Spleen (tissue), 11 donors: ENCODE results near the gene KCTD5. TPM values are rescaled to one million over a fixed set of nuclear protein-coding genes. Genes with fewer than 3 reads are reported as not detected.
"Not testable (repeated sequence)": the region's sequence is repeated elsewhere in the genome, so short reads cannot be mapped to it uniquely, and the experiment has no call there.

ENCODE experiments used
- DNase-seq: peaks from one replicate; pipeline ENCODE4 v3.0.0-alpha.2; 2020
- H3K27ac ChIP-seq, 8 donors: fragments of 200-600 bp; sonication (generic) in 7 of 8; 1 replicate in 4 of 8; 2 replicates in 4 of 8; pipeline versions ENCODE4 v1.5.0 to v1.8.0; 2016 to 2021; ENCODE audit warnings: inconsistent platforms in 4 of 8, mild to moderate bottlenecking in 4 of 8, moderate library complexity in 1 of 8
- H3K27me3 ChIP-seq, 7 donors: fragments of 200-600 bp; sonication (generic) in 6 of 7; replicated peaks in 1 of 7; 1 replicate in 4 of 7; 2 replicates in 3 of 7; pipeline versions ENCODE4 v1.5.0 to v1.8.0; 2016 to 2021; ENCODE audit warnings: inconsistent platforms in 3 of 7, mild to moderate bottlenecking in 1 of 7
- H3K36me3 ChIP-seq, 6 donors: fragments of 200-600 bp; sonication (generic) in 5 of 6; 1 replicate in 4 of 6; 2 replicates in 2 of 6; pipeline versions ENCODE4 v1.5.0 to v1.8.0; 2016 to 2021; ENCODE audit warnings: inconsistent platforms in 2 of 6
- H3K4me1 ChIP-seq, 6 donors: fragments of 200-600 bp; sonication (generic) in 5 of 6; 1 replicate in 3 of 6; 2 replicates in 3 of 6; pipeline versions ENCODE4 v1.5.0 to v1.8.0; 2016 to 2021; ENCODE audit warnings: inconsistent platforms in 3 of 6
- H3K4me3 ChIP-seq, 8 donors: fragments of 200-600 bp; sonication (generic) in 7 of 8; 1 replicate in 4 of 8; 2 replicates in 4 of 8; pipeline versions ENCODE4 v1.5.0 to v1.8.0; 2016 to 2021; ENCODE audit warnings: inconsistent platforms in 4 of 8, mild to moderate bottlenecking in 4 of 8, moderate library complexity in 2 of 8
- H3K9me3 ChIP-seq, 8 donors: fragments of 200-600 bp; sonication (generic) in 7 of 8; 1 replicate in 4 of 8; 2 replicates in 4 of 8; pipeline versions ENCODE4 v1.5.0 to v1.8.0; 2016 to 2021; ENCODE audit warnings: inconsistent platforms in 4 of 8
- CTCF ChIP-seq, 11 experiments: fragments of 200-600 bp in 7 of 11; fragments of 450-650 bp in 4 of 11; sonication (generic) in 4 of 11; IDR thresholded peaks in 8 of 11; conservative IDR thresholded peaks in 3 of 11; 1 replicate in 7 of 11; 2 replicates in 4 of 11; pipeline versions ENCODE4 v1.4.0 to v1.8.0; 2016 to 2021; ENCODE audit warnings: antibody characterized with exemption in 11 of 11, inconsistent platforms in 4 of 11, mild to moderate bottlenecking in 1 of 11
- POLR2A ChIP-seq, 3 donors: fragments of 450-650 bp; IDR thresholded peaks; one replicate each; pipeline ENCODE4 v1.5.1; 2017; ENCODE audit warnings: antibody characterized with exemption in 3 of 3, mild to moderate bottlenecking in 1 of 3
- POLR2AphosphoS5 ChIP-seq, 3 donors: sonication (generic); formaldehyde crosslinking; IDR thresholded peaks; one replicate each; pipeline ENCODE4 v1.5.1; 2017; ENCODE audit warnings: antibody characterized with exemption in 3 of 3
- WGBS, 5 donors: extraction: QIAGEN DNeasy Blood & Tissue Kit in 3 of 5; methylation state at CpG; one replicate each; pipeline versions ENCODE4 v1.1.5 to v1.1.7; 2013 to 2018; 5-methylcytosine and 5-hydroxymethylcytosine counted together
- intact Hi-C: fragments of 100-400 bp; cut with DNase I; formaldehyde crosslinking; loops from one replicate; pipeline ENCODE4 v1.15.0; 2023; ENCODE audit warnings: low total_unique reads
- polyA plus RNA-seq, 3 donors: library from polyadenylated mRNA; stranded (reverse); fragments of 200-250 nt; gene quantifications; one replicate each; pipeline ENCODE4 v1.2.1, GENCODE V29; 2013
- total RNA-seq, 7 donors: library from RNA; depleted of rRNA in 3 of 7; stranded (reverse); fragments of >200 nt in 3 of 7; fragmentation: NEBNext Ultra II Directional in 4 of 7; extraction: Animal tissue kit (Norgen Biotek cat#: 25700) in 4 of 7; gene quantifications; one replicate each; pipeline versions ENCODE4 v1.1.0 to v1.2.1, GENCODE V29; 2016 to 2021
- donor health status: healthy with polysubstance abuse.
- donor health status: DM: no; HTN: no; CAD: no; lungs with moderate emphysema.
- donor health status: DM: no; HTN: no; CAD: no.
- donor health status: Bipolar disorder and iron deficiency.
- donor health status: healthy.
- donor health status: DM: no; HTN: no; CAD: no.
- donor health status: DM: yes; HTN: yes; CAD: no.

Gene KCTD5
- total and polyA plus RNA-seq, 10 donors, result 13.1 to 32.1 (median 26.5) TPM

- Histone ChIP-seq H3K4me1 (peaks cover 15 to 65% (median 48%) of the 10 kb centered on the region in 6 donors), H3K9me3 (no peaks in the 10 kb centered on the region), H3K36me3 (peaks cover 0 to 24% (median 20%) of the 10 kb centered on the region in 6 donors), H3K27ac (peak overlapping the region; percentile 22 to 80 (median 62)), H3K4me3 (peak overlapping the region in 7 of 8 donors; percentile 0 to 47 (median 19)), H3K27me3 (no peaks in the 10 kb centered on the region)
- TF ChIP-seq POLR2AphosphoS5 (IDR thresholded peaks at IDR 0.05) (peak; percentile 43 to 74 (median 59)), CTCF (IDR thresholded peaks at IDR 0.05 in 8 of 11, conservative IDR thresholded peaks at IDR 0.05 in 3 of 11) (no peak), POLR2A (IDR thresholded peaks at IDR 0.05) (no peak)
- intact Hi-C loops, result no loop called here
- 26 to 45% (median 31%) methylated on average over 18 to 20 of the region's 20 CpGs for whole genome bisulfite sequencing, 5 donors
- peak; percentile 92 for DNase-seq
Observed at GRCh38 chr16:2686912-2687507, 4.7 kb downstream of the KCTD5 start.

- Histone ChIP-seq H3K27ac (peak overlapping the region; percentile 22 to 80 (median 62)), H3K36me3 (peaks cover 0 to 31% (median 24%) of the 10 kb centered on the region in 6 donors), H3K4me3 (peak overlapping the region in 7 of 8 donors; percentile 0 to 47 (median 19)), H3K27me3 (no peaks in the 10 kb centered on the region), H3K9me3 (no peaks in the 10 kb centered on the region), H3K4me1 (peaks cover 15 to 71% (median 54%) of the 10 kb centered on the region in 6 donors)
- 62 to 90% (median 71%) methylated on average over 10 to 19 of the region's 19 CpGs for WGBS, 5 donors
- intact Hi-C loops, result no loop called here
- TF ChIP-seq CTCF (IDR thresholded peaks at IDR 0.05 in 8 of 11, conservative IDR thresholded peaks at IDR 0.05 in 3 of 11) (no peak), POLR2AphosphoS5 (IDR thresholded peaks at IDR 0.05) (no peak), POLR2A (IDR thresholded peaks at IDR 0.05) (no peak)
- peak; percentile 69 for DNase-seq
Observed at GRCh38 chr16:2687531-2688308, 5.4 kb downstream of the KCTD5 start.

- H3K4me3 ChIP-seq, DNase-seq, intact Hi-C loops, H3K9me3 ChIP-seq, H3K27ac ChIP-seq, H3K27me3 ChIP-seq: not testable (repeated sequence)
- Histone ChIP-seq H3K4me1 (peaks cover 15 to 65% (median 51%) of the 10 kb centered on the region in 6 donors), H3K36me3 (peaks cover 0 to 40% (median 25%) of the 10 kb centered on the region in 6 donors)
- 76 to 89% (median 82%) methylated on average over 2 to 7 of the region's 13 CpGs for WGBS, 5 donors
Observed at GRCh38 chr16:2689422-2689821, 7.1 kb downstream of the KCTD5 start.

GRCh38 chr16:2689968-2690801, 7.9 kb downstream of the KCTD5 start:
- no peaks in the 10 kb centered on the region for H3K9me3 ChIP-seq
- H3K27me3 ChIP-seq, result no peaks in the 10 kb centered on the region
- peak; percentile 51 for DNase-seq
- H3K36me3 ChIP-seq, result peaks cover 0 to 40% (median 25%) of the 10 kb centered on the region in 6 donors
- H3K4me3 ChIP-seq, result no peak overlapping the region
- no peak overlapping the region for H3K27ac ChIP-seq
- WGBS, 5 donors, result 61 to 74% (median 68%) methylated on average over 20 to 36 of the region's 36 CpGs
- H3K4me1 ChIP-seq, result peaks cover 12 to 60% (median 46%) of the 10 kb centered on the region in 6 donors
- intact Hi-C loops, result no loop called here
- no peak for TF ChIP-seq POLR2AphosphoS5 (IDR thresholded peaks at IDR 0.05)
- TF ChIP-seq POLR2A (IDR thresholded peaks at IDR 0.05), result no peak
- TF ChIP-seq CTCF (IDR thresholded peaks at IDR 0.05 in 8 of 11, conservative IDR thresholded peaks at IDR 0.05 in 3 of 11), result no peak
